Measurements from ENCODE around the gene TMC5. TPM values are rescaled to one million over a fixed set of nuclear protein-coding genes. Genes with fewer than 3 reads are reported as not detected.

The TMC5 gene
- total and polyA plus RNA-seq, 2 of the 8 experiments (the other 6 are each of a cell fraction or from before 2014, with no cell fraction given) = 1.6 to 1.8 TPM

DNA sequence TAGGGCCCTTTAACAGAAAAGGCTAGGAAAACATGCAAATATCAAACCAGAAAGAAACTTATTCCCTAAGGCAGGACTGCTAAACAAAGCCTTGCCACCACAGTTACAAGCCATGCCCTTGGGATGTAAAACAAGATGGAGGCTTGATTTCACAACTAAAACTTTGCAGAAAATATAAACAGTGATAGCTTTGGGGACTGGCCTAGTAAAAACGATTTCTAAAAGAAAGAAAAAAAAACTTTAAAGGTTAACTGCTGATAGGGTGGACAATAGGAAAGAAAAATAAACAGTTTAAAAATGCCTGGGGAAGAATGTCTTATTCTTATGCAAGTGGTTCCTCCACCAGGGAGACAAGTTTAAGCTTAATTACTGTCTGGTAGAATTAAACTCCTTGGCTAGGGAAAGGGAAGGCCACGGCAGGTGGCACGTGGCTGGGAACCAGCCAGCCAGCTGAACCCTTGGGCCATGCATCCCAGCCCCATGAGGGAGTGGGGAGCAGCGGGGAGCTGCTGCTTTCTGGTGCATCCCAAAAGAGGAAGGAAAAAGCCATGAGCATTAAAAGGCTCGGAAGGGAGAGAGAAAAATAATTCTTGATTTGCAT is 10.7 kb upstream of the TMC5 start:
- no peak overlapping the region for H4K91ac ChIP-seq (replicated peaks; ENCODE audit: insufficient read length, low read length)
- no peaks in the 10 kb centered on the region for H3K79me2 ChIP-seq (ENCODE audit: control insufficient read depth in 1 of 2, insufficient read depth in 2 of 2, low read length in 2 of 2)
- no peak overlapping the region for H2BK120ac ChIP-seq (replicated peaks; ENCODE audit: low read depth, low read length)
- H3K27ac ChIP-seq (ENCODE audit: low read depth, low read length) = no peak overlapping the region
- peaks cover 0 to 3% (median 2%) of the 10 kb centered on the region in 4 experiments; a peak in 4 of 7 replicates for H3K4me1 ChIP-seq (replicated peaks in 1 of 4; ENCODE audit: control insufficient read depth in 3 of 4, insufficient read depth in 4 of 4, low read length in 3 of 4)
- H3K27me3 ChIP-seq (replicated peaks in 1 of 4; ENCODE audit: control insufficient read depth in 3 of 4, extremely low read depth in 1 of 4, insufficient read depth in 3 of 4, low read length in 3 of 4) = peaks cover 0 to 12% (median 5%) of the 10 kb centered on the region in 4 experiments; a peak in 4 of 7 replicates
- no peak overlapping the region for H2BK20ac ChIP-seq (ENCODE audit: low read length)
- POLR2A ChIA-PET (ENCODE audit: partially characterized antibody) = interaction anchor here (1.3 kb wide), 1 partner anchor 11 kb away, joined by 3 read pairs; the partner anchor contains the start of gene TMC5
- H3K79me1 ChIP-seq (ENCODE audit: low read depth, low read length) = no peaks in the 10 kb centered on the region
- 27% methylated on average over 5 of the region's 5 CpGs; no CpG with 5 or more reads in 1 of the 2 experiments for WGBS, 2 experiments (ENCODE audit: extremely low coverage in 1 of 2, insufficient coverage in 1 of 2, insufficient read length in 1 of 2, insufficient replicate concordance in 2 of 2, low coverage in 1 of 2, low lambda C conversion rate in 2 of 2, missing lambda C conversion rate in 1 of 2)
- no peak overlapping the region for H4K5ac ChIP-seq (ENCODE audit: insufficient read length, low read depth, low read length)
- DNase-seq (ENCODE audit: low read depth in 1 of 2, low spot score in 2 of 2) = peak in 1 of 2 experiments; percentile 21
- no peak overlapping the region for H4K8ac ChIP-seq (ENCODE audit: extremely low read depth, insufficient read depth, low read length)
- H2BK12ac ChIP-seq (ENCODE audit: low read depth, low read length) = no peak overlapping the region
- H4K20me1 ChIP-seq (replicated peaks in 1 of 2; ENCODE audit: control insufficient read depth in 1 of 2, insufficient read depth in 2 of 2, low read length in 2 of 2) = no peaks in the 10 kb centered on the region
- no peak overlapping the region for H2BK5ac ChIP-seq (ENCODE audit: low read depth, low read length)
- no peak for FAIRE-seq
- no peak overlapping the region for H3K14ac ChIP-seq (ENCODE audit: insufficient read length)
- no peak overlapping the region for H2AFZ ChIP-seq (ENCODE audit: low read length)
- peak overlapping the region in 1 of 2 experiments; percentile 21; a peak in 1 of 4 replicates for H3K4me2 ChIP-seq (ENCODE audit: insufficient read depth in 1 of 2, low read depth in 2 of 2, low read length in 2 of 2)
- H3K23me2 ChIP-seq (ENCODE audit: low read depth, low read length) = peaks cover 7% of the 10 kb centered on the region; the same call in 1 of the 2 replicates
- H3K4me3 ChIP-seq (ENCODE audit: extremely low read depth in 1 of 4, insufficient read depth in 2 of 4, low read depth in 3 of 4, low read length in 4 of 4) = peak overlapping the region in 1 of 4 experiments; percentile 14; a peak in 2 of 8 replicates
- no peak overlapping the region for H3K18ac ChIP-seq (ENCODE audit: extremely low read depth, low read length)
- H3K9me3 ChIP-seq (ENCODE audit: insufficient read depth in 2 of 2, low read depth in 1 of 2, low read length in 1 of 2) = peaks cover 5 to 9% of the 10 kb centered on the region in 2 experiments; a peak in 3 of 4 replicates
- no peak overlapping the region for H3K56ac ChIP-seq (replicated peaks; ENCODE audit: insufficient read length, low read depth, low read length)
- no peak overlapping the region for H3K9ac ChIP-seq (replicated peaks in 1 of 4; ENCODE audit: extremely low read depth in 1 of 4, low read depth in 3 of 4, low read length in 3 of 4)
- no peak overlapping the region for H2BK15ac ChIP-seq (ENCODE audit: low read length)
- CTCF ChIA-PET (ENCODE audit: partially characterized antibody) = interaction anchor here (0.7 to 2.8 kb wide), 5 partner anchors 15 to 163 kb away, joined by 3 to 13 read pairs (median 6); no protein-coding TSS in a partner anchor
- no peak overlapping the region for H2AK5ac ChIP-seq (ENCODE audit: low read depth, low read length)
- H3K36me3 ChIP-seq (ENCODE audit: control insufficient read depth in 2 of 4, insufficient read depth in 4 of 4, low read length in 3 of 4) = no peaks in the 10 kb centered on the region
- H3K23ac ChIP-seq (ENCODE audit: insufficient read length) = no peak overlapping the region
- no peak overlapping the region for H3K4ac ChIP-seq (replicated peaks; ENCODE audit: insufficient read length, low read depth, low read length)
- TF ChIP-seq SP2 (IDR thresholded peaks at IDR 0.05; ENCODE audit: low read length) = no peak
- TF ChIP-seq TBP (IDR thresholded peaks at IDR 0.05; ENCODE audit: low read depth, low read length) = no peak
- no peak for TF ChIP-seq SIN3A (conservative IDR thresholded peaks at IDR 0.05 in 1 of 2, IDR thresholded peaks at IDR 0.05 in 1 of 2; ENCODE audit: low read depth in 1 of 2, low read length in 2 of 2)
- TF ChIP-seq TEAD4 (IDR thresholded peaks at IDR 0.05; ENCODE audit: low read depth, low read length) = no peak
- TF ChIP-seq RAD21 (IDR thresholded peaks at IDR 0.05 in 1 of 2, conservative IDR thresholded peaks at IDR 0.05 in 1 of 2; ENCODE audit: low read depth in 2 of 2, low read length in 2 of 2) = no peak
- TF ChIP-seq RXRA (IDR thresholded peaks at IDR 0.05; ENCODE audit: insufficient read depth, low read depth, low read length) = no peak
- no peak for TF ChIP-seq SAP30 (IDR thresholded peaks at IDR 0.05; ENCODE audit: insufficient read depth, insufficient replicate concordance, low read length)
- TF ChIP-seq SP4 (IDR thresholded peaks at IDR 0.05; ENCODE audit: low read length) = no peak
- TF ChIP-seq, protein P1, sequence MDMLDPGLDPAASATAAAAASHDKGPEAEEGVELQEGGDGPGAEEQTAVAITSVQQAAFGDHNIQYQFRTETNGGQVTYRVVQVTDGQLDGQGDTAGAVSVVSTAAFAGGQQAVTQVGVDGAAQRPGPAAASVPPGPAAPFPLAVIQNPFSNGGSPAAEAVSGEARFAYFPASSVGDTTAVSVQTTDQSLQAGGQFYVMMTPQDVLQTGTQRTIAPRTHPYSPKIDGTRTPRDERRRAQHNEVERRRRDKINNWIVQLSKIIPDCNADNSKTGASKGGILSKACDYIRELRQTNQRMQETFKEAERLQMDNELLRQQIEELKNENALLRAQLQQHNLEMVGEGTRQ (IDR thresholded peaks at IDR 0.05; ENCODE audit: low read length) = no peak
- 0 out of 4 replicates have a peak, but pooled peaks of 1 of the 2 experiments have one; percentile 33 for TF ChIP-seq HDAC2 (IDR thresholded peaks at IDR 0.05; ENCODE audit: borderline replicate concordance in 1 of 2, low read depth in 2 of 2, low read length in 2 of 2)
